Measurements from ENCODE around the gene GALNT11.
"Not testable (repeated sequence)": the region's sequence is repeated elsewhere in the genome, so short reads cannot be mapped to it uniquely, and the experiment has no call there.

GALNT11 gene

DNA sequence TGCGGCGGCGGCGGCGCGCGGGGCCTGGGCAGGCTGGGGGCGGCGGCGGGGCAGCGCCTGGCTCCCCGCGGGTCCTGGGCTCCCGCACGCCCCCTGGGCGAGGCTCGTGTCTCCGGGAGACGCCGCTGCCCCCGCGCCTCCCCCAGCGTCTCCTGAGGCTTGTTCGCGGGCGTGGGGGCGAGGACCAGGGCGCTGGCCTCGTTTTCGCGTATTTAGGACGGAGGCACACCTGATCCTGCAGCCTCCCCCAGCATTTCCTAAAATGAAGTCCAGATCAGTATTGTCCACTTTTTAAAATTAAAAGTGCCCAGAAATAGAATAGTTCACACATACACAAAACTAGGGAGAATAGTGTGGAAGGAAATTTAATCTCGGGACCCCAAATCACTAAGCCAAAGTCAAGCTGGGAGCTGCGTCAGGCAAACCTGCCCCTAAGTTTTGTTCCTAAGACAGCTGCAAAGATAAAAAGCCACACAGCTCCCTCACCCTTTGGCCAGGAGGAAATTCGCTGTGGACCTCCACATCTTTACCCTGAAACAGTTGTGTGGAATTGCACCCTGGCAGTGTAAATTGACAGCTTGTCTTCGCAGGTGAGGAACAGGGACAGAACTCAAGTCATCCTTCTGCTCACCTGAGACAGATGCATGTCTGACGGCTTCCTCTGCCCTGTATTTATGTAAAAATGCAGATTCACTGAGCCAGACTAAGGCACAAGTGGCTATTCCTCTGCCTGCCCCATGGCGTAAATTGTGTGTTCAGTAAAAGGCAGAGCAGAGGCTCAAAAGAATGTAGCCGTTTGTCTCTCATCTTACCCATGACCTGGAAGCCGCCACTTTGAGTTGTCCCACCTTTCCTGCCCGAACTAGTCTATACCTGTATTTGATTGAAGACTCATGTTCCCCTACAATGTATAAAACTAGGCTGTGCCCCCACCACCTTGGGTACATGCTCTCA is 740 bp downstream of the GALNT11 start:
- Histone ChIP-seq H3K27ac (ENCODE audit: low read depth, low read length) (peak overlapping the region; percentile 10), H3K36me3 (ENCODE audit: control insufficient read depth in 5 of 5, insufficient read depth in 5 of 5, low read length in 5 of 5) (peaks cover 0 to 7% (median 0%) of the 10 kb centered on the region in 5 donors), H3K4me3 (ENCODE audit: low read depth in 1 of 5, low read length in 5 of 5) (peak overlapping the region; percentile 69 to 93 (median 81)), H3K4me1 (ENCODE audit: control insufficient read depth in 5 of 5, insufficient read depth in 5 of 5, low read length in 5 of 5) (peaks cover 5 to 14% (median 13%) of the 10 kb centered on the region in 5 donors), H3K27me3 (ENCODE audit: control insufficient read depth in 5 of 5, insufficient read depth in 4 of 5, low read length in 5 of 5) (no peaks in the 10 kb centered on the region), H3K9me3 (ENCODE audit: control insufficient read depth in 5 of 5, low read length in 5 of 5) (no peaks in the 10 kb centered on the region), H3K9ac (ENCODE audit: low read length in 5 of 5) (peak overlapping the region; percentile 50 to 90 (median 86))

- H3K4me3 ChIP-seq (ENCODE audit: low read depth in 1 of 5, low read length in 5 of 5), result not testable (repeated sequence)
These were observed 2.3 kb downstream of the GALNT11 start for GRCh38 chr7:152027491-152028365.

GRCh38 chr7:152030059-152030458 is 4.6 kb downstream of the GALNT11 start:
- not testable (repeated sequence) for H3K27ac ChIP-seq (ENCODE audit: low read depth, low read length); H3K27me3 ChIP-seq (ENCODE audit: control insufficient read depth in 5 of 5, insufficient read depth in 4 of 5, low read length in 5 of 5); H3K9me3 ChIP-seq (ENCODE audit: control insufficient read depth in 5 of 5, low read length in 5 of 5); H3K4me3 ChIP-seq (ENCODE audit: low read depth in 1 of 5, low read length in 5 of 5); H3K36me3 ChIP-seq (ENCODE audit: control insufficient read depth in 5 of 5, insufficient read depth in 5 of 5, low read length in 5 of 5); H3K9ac ChIP-seq (ENCODE audit: low read length in 5 of 5)
- H3K4me1 ChIP-seq (ENCODE audit: control insufficient read depth in 5 of 5, insufficient read depth in 5 of 5, low read length in 5 of 5), result peaks cover 5 to 14% (median 10%) of the 10 kb centered on the region in 5 donors

More at GRCh38 chr7:152027491-152028365, 2.3 kb downstream of the GALNT11 start:
- peaks cover 5 to 14% (median 13%) of the 10 kb centered on the region in 5 donors for H3K4me1 ChIP-seq (ENCODE audit: control insufficient read depth in 5 of 5, insufficient read depth in 5 of 5, low read length in 5 of 5)
- H3K9me3 ChIP-seq (ENCODE audit: control insufficient read depth in 5 of 5, low read length in 5 of 5); H3K9ac ChIP-seq (ENCODE audit: low read length in 5 of 5); H3K27ac ChIP-seq (ENCODE audit: low read depth, low read length); H3K36me3 ChIP-seq (ENCODE audit: control insufficient read depth in 5 of 5, insufficient read depth in 5 of 5, low read length in 5 of 5); H3K27me3 ChIP-seq (ENCODE audit: control insufficient read depth in 5 of 5, insufficient read depth in 4 of 5, low read length in 5 of 5): not testable (repeated sequence)

GRCh38 chr7:152030639-152031038 is 5.2 kb downstream of the GALNT11 start:
- H3K9ac ChIP-seq (ENCODE audit: low read length in 5 of 5); H3K27me3 ChIP-seq (ENCODE audit: control insufficient read depth in 5 of 5, insufficient read depth in 4 of 5, low read length in 5 of 5); H3K27ac ChIP-seq (ENCODE audit: low read depth, low read length); H3K36me3 ChIP-seq (ENCODE audit: control insufficient read depth in 5 of 5, insufficient read depth in 5 of 5, low read length in 5 of 5); H3K9me3 ChIP-seq (ENCODE audit: control insufficient read depth in 5 of 5, low read length in 5 of 5); H3K4me3 ChIP-seq (ENCODE audit: low read depth in 1 of 5, low read length in 5 of 5): not testable (repeated sequence)
- H3K4me1 ChIP-seq (ENCODE audit: control insufficient read depth in 5 of 5, insufficient read depth in 5 of 5, low read length in 5 of 5), result peaks cover 5 to 12% (median 9%) of the 10 kb centered on the region in 5 donors

DNA sequence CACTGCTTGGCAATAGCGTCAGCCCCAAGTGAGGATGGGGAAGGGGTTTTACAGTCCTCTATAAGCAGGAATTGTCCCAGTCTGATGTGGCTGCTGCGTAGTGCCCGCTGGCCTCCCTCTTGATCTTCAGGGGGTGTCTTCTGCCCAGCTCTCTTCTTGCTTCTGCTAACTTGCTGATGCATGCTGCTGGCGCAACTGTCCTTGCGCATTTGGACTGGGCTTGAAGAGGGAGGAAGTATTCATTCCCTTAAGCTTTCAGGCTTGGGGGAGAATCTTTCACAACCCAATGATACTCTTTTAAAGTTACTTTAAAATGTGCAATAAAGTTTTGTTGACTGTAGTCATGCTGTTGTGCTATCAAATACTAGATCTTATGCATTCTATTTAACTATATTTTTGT is 10.3 kb downstream of the GALNT11 start:
- Histone ChIP-seq H3K9me3 (ENCODE audit: control insufficient read depth in 5 of 5, low read length in 5 of 5) (peaks cover 0 to 15% (median 6%) of the 10 kb centered on the region in 5 donors), H3K27ac (ENCODE audit: low read depth, low read length) (no peak overlapping the region), H3K4me1 (ENCODE audit: control insufficient read depth in 5 of 5, insufficient read depth in 5 of 5, low read length in 5 of 5) (peaks cover 0 to 4% (median 0%) of the 10 kb centered on the region in 5 donors), H3K4me3 (ENCODE audit: low read depth in 1 of 5, low read length in 5 of 5) (no peak overlapping the region), H3K27me3 (ENCODE audit: control insufficient read depth in 5 of 5, insufficient read depth in 4 of 5, low read length in 5 of 5) (no peaks in the 10 kb centered on the region), H3K36me3 (ENCODE audit: control insufficient read depth in 5 of 5, insufficient read depth in 5 of 5, low read length in 5 of 5) (no peaks in the 10 kb centered on the region), H3K9ac (ENCODE audit: low read length in 5 of 5) (no peak overlapping the region)

DNA sequence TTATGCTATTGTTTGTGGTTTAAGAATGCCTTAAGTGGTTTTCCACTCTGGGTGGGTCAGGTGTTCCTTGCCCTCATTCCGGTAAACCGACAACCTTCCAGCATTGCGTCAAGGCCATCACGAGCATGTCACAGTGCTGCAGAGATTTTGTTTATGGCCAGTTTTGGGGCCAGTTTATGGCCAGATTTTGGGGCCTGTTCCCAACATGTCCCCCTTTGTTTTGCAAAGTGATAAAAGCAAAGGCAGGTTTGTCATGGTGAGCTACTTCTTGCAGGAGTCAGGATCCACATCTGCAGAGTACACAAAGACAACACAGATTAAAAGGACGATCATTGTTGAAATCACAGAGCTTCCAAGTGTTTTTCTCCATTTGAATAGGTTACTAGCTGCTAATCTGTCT is 12.9 kb downstream of the GALNT11 start:
- H3K4me1 ChIP-seq (ENCODE audit: control insufficient read depth in 5 of 5, insufficient read depth in 5 of 5, low read length in 5 of 5); H3K27ac ChIP-seq (ENCODE audit: low read depth, low read length); H3K36me3 ChIP-seq (ENCODE audit: control insufficient read depth in 5 of 5, insufficient read depth in 5 of 5, low read length in 5 of 5); H3K9ac ChIP-seq (ENCODE audit: low read length in 5 of 5); H3K27me3 ChIP-seq (ENCODE audit: control insufficient read depth in 5 of 5, insufficient read depth in 4 of 5, low read length in 5 of 5); H3K4me3 ChIP-seq (ENCODE audit: low read depth in 1 of 5, low read length in 5 of 5): not testable (repeated sequence)
- peaks cover 0 to 17% (median 6%) of the 10 kb centered on the region in 5 donors for H3K9me3 ChIP-seq (ENCODE audit: control insufficient read depth in 5 of 5, low read length in 5 of 5)

GRCh38 chr7:152043086-152043485 is 17.6 kb downstream of the GALNT11 start:
- not testable (repeated sequence) for H3K4me1 ChIP-seq (ENCODE audit: control insufficient read depth in 5 of 5, insufficient read depth in 5 of 5, low read length in 5 of 5); H3K36me3 ChIP-seq (ENCODE audit: control insufficient read depth in 5 of 5, insufficient read depth in 5 of 5, low read length in 5 of 5); H3K9ac ChIP-seq (ENCODE audit: low read length in 5 of 5); H3K4me3 ChIP-seq (ENCODE audit: low read depth in 1 of 5, low read length in 5 of 5); H3K27me3 ChIP-seq (ENCODE audit: control insufficient read depth in 5 of 5, insufficient read depth in 4 of 5, low read length in 5 of 5); H3K27ac ChIP-seq (ENCODE audit: low read depth, low read length)
- H3K9me3 ChIP-seq (ENCODE audit: control insufficient read depth in 5 of 5, low read length in 5 of 5), result peaks cover 0 to 16% (median 11%) of the 10 kb centered on the region in 5 donors

- not testable (repeated sequence) for H3K27ac ChIP-seq (ENCODE audit: low read depth, low read length); H3K27me3 ChIP-seq (ENCODE audit: control insufficient read depth in 5 of 5, insufficient read depth in 4 of 5, low read length in 5 of 5); H3K9ac ChIP-seq (ENCODE audit: low read length in 5 of 5); H3K36me3 ChIP-seq (ENCODE audit: control insufficient read depth in 5 of 5, insufficient read depth in 5 of 5, low read length in 5 of 5); H3K4me1 ChIP-seq (ENCODE audit: control insufficient read depth in 5 of 5, insufficient read depth in 5 of 5, low read length in 5 of 5); H3K4me3 ChIP-seq (ENCODE audit: low read depth in 1 of 5, low read length in 5 of 5)
- H3K9me3 ChIP-seq (ENCODE audit: control insufficient read depth in 5 of 5, low read length in 5 of 5), result peaks cover 0 to 11% (median 6%) of the 10 kb centered on the region in 5 donors
These were observed 19.4 kb downstream of the GALNT11 start for GRCh38 chr7:152044909-152045308.

GRCh38 chr7:152046531-152046930 is 21.1 kb downstream of the GALNT11 start:
- no peaks in the 10 kb centered on the region for H3K36me3 ChIP-seq (ENCODE audit: control insufficient read depth in 5 of 5, insufficient read depth in 5 of 5, low read length in 5 of 5)
- no peaks in the 10 kb centered on the region for H3K27me3 ChIP-seq (ENCODE audit: control insufficient read depth in 5 of 5, insufficient read depth in 4 of 5, low read length in 5 of 5)
- peaks cover 0 to 11% (median 6%) of the 10 kb centered on the region in 5 donors for H3K9me3 ChIP-seq (ENCODE audit: control insufficient read depth in 5 of 5, low read length in 5 of 5)
- no peak overlapping the region for H3K27ac ChIP-seq (ENCODE audit: low read depth, low read length)
- H3K4me1 ChIP-seq (ENCODE audit: control insufficient read depth in 5 of 5, insufficient read depth in 5 of 5, low read length in 5 of 5), result peaks cover 0 to 10% (median 7%) of the 10 kb centered on the region in 5 donors
- no peak overlapping the region for H3K4me3 ChIP-seq (ENCODE audit: low read depth in 1 of 5, low read length in 5 of 5)
- no peak overlapping the region for H3K9ac ChIP-seq (ENCODE audit: low read length in 5 of 5)

- Histone ChIP-seq H3K27ac (ENCODE audit: low read depth, low read length) (no peak overlapping the region), H3K27me3 (ENCODE audit: control insufficient read depth in 5 of 5, insufficient read depth in 4 of 5, low read length in 5 of 5) (no peaks in the 10 kb centered on the region), H3K9me3 (ENCODE audit: control insufficient read depth in 5 of 5, low read length in 5 of 5) (peaks cover 0 to 11% (median 6%) of the 10 kb centered on the region in 5 donors), H3K36me3 (ENCODE audit: control insufficient read depth in 5 of 5, insufficient read depth in 5 of 5, low read length in 5 of 5) (no peaks in the 10 kb centered on the region), H3K9ac (ENCODE audit: low read length in 5 of 5) (no peak overlapping the region), H3K4me1 (ENCODE audit: control insufficient read depth in 5 of 5, insufficient read depth in 5 of 5, low read length in 5 of 5) (peaks cover under 1 to 14% (median 10%) of the 10 kb centered on the region in 5 donors), H3K4me3 (ENCODE audit: low read depth in 1 of 5, low read length in 5 of 5) (no peak overlapping the region)
These were observed 22.6 kb downstream of the GALNT11 start for GRCh38 chr7:152048051-152048450.

All from subcutaneous abdominal adipose tissue (tissue), 5 donors.